GM10847 (cell line): ENCODE results near the gene FNDC3A.

ENCODE experiments used
- POLR2A ChIP-seq: IDR thresholded peaks from 2 replicates; pipeline ENCODE4 v1.6.1; 2011; ENCODE audit not compliant: insufficient read length; ENCODE audit errors: extremely low read depth

FNDC3A gene

DNA sequence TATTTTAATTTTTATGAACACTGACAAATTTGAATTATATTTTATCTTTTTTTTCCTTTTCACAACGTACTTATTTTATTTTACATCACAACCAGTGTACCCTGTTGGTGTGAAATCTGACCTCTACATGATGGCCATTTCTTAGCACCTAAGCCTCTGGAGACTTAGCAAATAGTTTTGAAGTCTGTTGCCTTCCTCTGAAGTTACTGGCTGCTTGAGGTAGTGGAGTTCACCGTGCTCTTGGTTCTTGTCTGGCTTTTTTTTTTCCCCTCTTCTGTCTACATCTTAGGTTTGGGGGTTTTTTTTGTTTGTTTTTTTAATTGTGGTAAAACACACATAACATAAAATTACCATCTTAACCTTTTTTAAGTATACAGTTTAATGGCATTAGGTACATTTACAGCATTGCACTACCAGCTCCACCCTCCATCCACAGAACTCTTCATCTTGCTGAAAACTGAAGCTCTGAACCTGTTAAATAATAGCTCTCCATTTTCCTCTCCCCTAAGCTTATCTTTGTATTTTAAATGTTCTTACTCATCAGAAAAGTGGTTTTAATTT, 150.3 kb downstream of the FNDC3A start:
- no peak for TF ChIP-seq POLR2A

- TF ChIP-seq POLR2A: no peak
These were observed 156.8 kb downstream of the FNDC3A start for GRCh38 chr13:49132479-49133002.

- TF ChIP-seq POLR2A: no peak
These were observed 158.6 kb downstream of the FNDC3A start for GRCh38 chr13:49134305-49134704.

- TF ChIP-seq POLR2A: no peak
These were observed 165.3 kb downstream of the FNDC3A start for GRCh38 chr13:49140910-49141611.

DNA sequence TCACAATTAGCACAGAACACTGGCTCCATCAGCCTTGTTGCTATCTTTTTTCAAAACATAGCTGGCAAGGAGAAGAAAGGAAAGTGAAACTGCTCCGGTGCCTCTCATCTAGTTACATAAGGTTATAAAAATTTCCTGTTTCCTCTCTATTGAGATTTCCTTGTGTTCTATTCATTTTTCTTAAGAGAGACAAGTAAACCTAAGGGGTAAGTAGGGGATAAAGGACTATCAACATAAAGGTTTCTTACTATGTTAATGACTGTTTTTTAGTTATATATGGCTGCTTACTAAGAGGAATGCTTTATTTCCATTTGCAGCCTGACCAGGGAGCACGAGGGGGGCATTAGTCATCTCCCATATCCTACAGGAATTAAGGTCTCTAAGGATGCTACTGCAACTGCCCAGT, 171.2 kb downstream of the FNDC3A start:
- TF ChIP-seq POLR2A: no peak

- TF ChIP-seq POLR2A: no peak
These were observed 172.7 kb downstream of the FNDC3A start for GRCh38 chr13:49148405-49148804.

- no peak for TF ChIP-seq POLR2A
These were observed 189.0 kb downstream of the FNDC3A start for GRCh38 chr13:49164712-49165111.

GRCh38 chr13:49165798-49166752, 190.4 kb downstream of the FNDC3A start:
- TF ChIP-seq POLR2A: no peak

GRCh38 chr13:49171359-49171758, 195.6 kb downstream of the FNDC3A start:
- TF ChIP-seq POLR2A: no peak

DNA sequence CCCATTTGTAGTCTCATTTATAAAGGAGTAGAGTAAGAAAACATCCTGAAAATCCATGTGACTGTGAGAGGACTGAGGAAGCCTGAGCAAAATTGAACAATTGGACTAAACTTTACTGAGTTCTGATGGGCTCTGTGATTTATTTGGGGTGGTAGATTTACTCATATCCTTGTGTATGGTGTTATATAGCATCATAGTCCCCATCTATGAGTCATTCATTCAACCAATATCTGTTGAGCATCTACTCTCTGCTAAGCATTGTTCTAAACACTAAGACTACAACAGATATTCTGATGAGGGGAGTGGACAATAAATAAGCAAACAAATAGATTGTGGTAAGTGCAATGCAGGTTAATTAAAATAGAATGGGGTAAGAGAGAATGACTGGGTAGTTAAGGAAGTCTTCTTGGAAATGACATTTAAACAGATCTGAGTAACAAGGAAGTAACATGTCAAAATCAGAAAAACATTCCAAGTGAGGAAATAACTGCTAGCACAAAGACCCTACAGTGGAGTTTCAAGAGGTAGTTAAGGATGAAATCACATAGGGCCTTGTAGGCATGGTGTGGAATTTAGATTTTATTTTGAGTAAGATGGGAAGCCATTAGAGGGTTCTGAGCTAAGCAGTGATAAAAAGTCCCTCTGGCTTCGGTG, 208.1 kb downstream of the FNDC3A start:
- no peak for TF ChIP-seq POLR2A

GRCh38 chr13:49184621-49185020, 208.9 kb downstream of the FNDC3A start:
- TF ChIP-seq POLR2A: no peak

DNA sequence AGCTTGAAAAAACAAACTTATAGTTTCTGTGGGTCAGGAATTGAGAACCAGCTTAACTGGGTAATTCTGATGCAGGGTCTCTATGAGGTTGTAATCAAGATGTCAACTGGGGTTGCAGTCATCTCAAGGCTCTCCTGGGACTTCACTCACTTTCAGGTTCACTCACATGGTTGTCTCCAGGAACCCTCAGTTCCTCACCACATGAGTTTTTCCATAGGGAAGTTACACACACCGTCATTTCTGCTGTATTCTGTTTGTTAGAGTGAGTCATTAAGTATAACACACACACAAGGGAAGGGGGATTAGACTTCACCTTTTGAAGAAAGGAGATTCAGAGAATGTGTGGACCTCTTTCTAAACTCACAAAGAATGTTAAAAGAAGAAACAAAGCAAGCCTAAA, 209.6 kb downstream of the FNDC3A start:
- no peak for TF ChIP-seq POLR2A

- no peak for TF ChIP-seq POLR2A
These were observed 215.2 kb downstream of the FNDC3A start for GRCh38 chr13:49190901-49191300.

- TF ChIP-seq POLR2A: no peak
These were observed 230.9 kb downstream of the FNDC3A start for GRCh38 chr13:49206641-49207040.

GRCh38 chr13:49208619-49209018, 232.9 kb downstream of the FNDC3A start:
- TF ChIP-seq POLR2A: no peak
